Thoracic aorta (tissue), 2 donors: ENCODE data around the gene PSG1. TPM values are rescaled to one million over a fixed set of nuclear protein-coding genes. Genes with fewer than 3 reads are reported as not detected.
"Not testable (repeated sequence)": the region's sequence is repeated elsewhere in the genome, so short reads cannot be mapped to it uniquely, and the experiment has no call there.

ENCODE experiments used
- ATAC-seq: fragments of 150-250 bp; one replicate; pipeline ENCODE4 v1.8.0; 2017; ENCODE audit warnings: low read depth; ENCODE audit not compliant: insufficient number of reproducible peaks, low FRiP score
- DNase-seq: peaks from one replicate; pipeline ENCODE4 v3.0.0-alpha.2; 2020; ENCODE audit warnings: low spot score
- H3K27ac ChIP-seq, 2 donors: fragments of 200-600 bp; sonication (generic); 1 replicate in 1 of 2; 2 replicates in 1 of 2; pipeline ENCODE4 v1.5.1; 2016; ENCODE audit warnings: mild to moderate bottlenecking in 2 of 2, moderate library complexity in 2 of 2
- H3K27me3 ChIP-seq: fragments of 200-600 bp; sonication (generic); replicated peaks from 2 replicates; pipeline ENCODE4 v1.6.0; 2016; ENCODE audit warnings: mild to moderate bottlenecking; ENCODE audit not compliant: insufficient read depth
- H3K36me3 ChIP-seq: fragments of 200-600 bp; sonication (generic); one replicate; pipeline ENCODE4 v1.5.1; 2016
- H3K4me1 ChIP-seq, 2 donors: fragments of 200-600 bp; sonication (generic); 1 replicate in 1 of 2; 2 replicates in 1 of 2; pipeline versions ENCODE4 v1.5.1 to v1.6.0; 2016; ENCODE audit warnings: low read depth in 2 of 2, mild to moderate bottlenecking in 1 of 2; ENCODE audit not compliant: control insufficient read depth in 1 of 2
- H3K4me3 ChIP-seq: fragments of 200-600 bp; sonication (generic); 2 replicates; pipeline ENCODE4 v1.5.1; 2016; ENCODE audit warnings: mild to moderate bottlenecking
- H3K9me3 ChIP-seq: fragments of 200-600 bp; sonication (generic); 2 replicates; pipeline ENCODE4 v1.5.1; 2016
- CTCF ChIP-seq: fragments of 200-600 bp; sonication (generic); IDR thresholded peaks from one replicate; pipeline ENCODE4 v1.5.1; 2019; ENCODE audit warnings: antibody characterized with exemption
- total RNA-seq, 2 donors: library from RNA; depleted of rRNA; stranded (reverse); fragments of >200 nt; gene quantifications; one replicate each; pipeline versions ENCODE4 v1.1.0 to v1.2.3, GENCODE V29; 2016

PSG1 gene
- not detected for total RNA-seq

- H3K27ac ChIP-seq = no peak within 1 kb of the TSS
- H3K36me3 ChIP-seq = no peaks in the 10 kb centered on the region
- TF ChIP-seq CTCF = no peak
- no peak within 1 kb of the TSS for H3K4me3 ChIP-seq
- no peaks in the 10 kb centered on the region for H3K9me3 ChIP-seq
- no peaks in the 10 kb centered on the region for H3K27me3 ChIP-seq
- ATAC-seq (no peak), DNase-seq (no peak)
- no peaks in the 10 kb centered on the region for H3K4me1 ChIP-seq
These were observed at the start of gene PSG1 for GRCh38 chr19:42879613-42880012. Gene PSG1, minus strand, starts transcription at chr19:42879713. Its CDS starts 132 bp downstream, at chr19:42879581.

- DNase-seq = no peak
- Histone ChIP-seq H3K27ac (no peak overlapping the region), H3K36me3 (no peaks in the 10 kb centered on the region), H3K27me3 (no peaks in the 10 kb centered on the region), H3K4me1 (no peaks in the 10 kb centered on the region), H3K9me3 (no peaks in the 10 kb centered on the region), H3K4me3 (no peak overlapping the region)
- no peak for ATAC-seq
- no peak for TF ChIP-seq CTCF
These were observed 49.4 kb upstream of the PSG1 start for GRCh38 chr19:42928896-42929295.

DNA sequence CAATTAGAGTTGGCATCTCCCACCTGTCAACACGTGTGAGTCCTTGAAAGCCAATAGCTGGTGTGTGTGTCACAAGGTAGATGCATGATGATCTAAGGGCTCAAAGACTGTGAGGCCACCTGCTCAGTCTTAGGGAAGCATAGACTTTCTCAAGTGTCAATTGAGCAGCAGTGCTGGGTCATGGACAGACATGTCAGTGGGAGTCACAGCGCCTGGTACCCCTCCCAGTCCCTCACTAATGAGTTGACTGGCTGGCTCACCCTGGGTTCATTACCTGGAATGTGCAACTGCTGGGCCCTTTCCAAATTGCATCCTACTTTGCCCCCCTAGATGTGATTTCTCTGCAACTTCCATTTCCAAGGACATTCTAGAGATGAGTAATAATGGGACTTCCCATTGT is 47.3 kb upstream of the PSG1 start:
- no peaks in the 10 kb centered on the region for H3K27me3 ChIP-seq
- ATAC-seq = no peak
- H3K36me3 ChIP-seq = no peaks in the 10 kb centered on the region
- no peaks in the 10 kb centered on the region for H3K9me3 ChIP-seq
- no peak for TF ChIP-seq CTCF
- DNase-seq = no peak
- H3K4me3 ChIP-seq = no peak overlapping the region
- no peaks in the 10 kb centered on the region for H3K4me1 ChIP-seq
- H3K27ac ChIP-seq = no peak overlapping the region

GRCh38 chr19:42923106-42923505 is 43.6 kb upstream of the PSG1 start:
- not testable (repeated sequence) for H3K9me3 ChIP-seq, H3K4me3 ChIP-seq, H3K27ac ChIP-seq, H3K4me1 ChIP-seq, DNase-seq, H3K36me3 ChIP-seq, H3K27me3 ChIP-seq, ATAC-seq

- not testable (repeated sequence) for H3K4me1 ChIP-seq, DNase-seq, ATAC-seq, H3K36me3 ChIP-seq, H3K9me3 ChIP-seq, H3K27ac ChIP-seq, H3K27me3 ChIP-seq, H3K4me3 ChIP-seq
These were observed 41.5 kb upstream of the PSG1 start for GRCh38 chr19:42920971-42921370.

GRCh38 chr19:42919757-42920079 is 40.2 kb upstream of the PSG1 start:
- no peaks in the 10 kb centered on the region for H3K4me1 ChIP-seq
- no peaks in the 10 kb centered on the region for H3K36me3 ChIP-seq
- DNase-seq (no peak), ATAC-seq (no peak)
- no peak overlapping the region for H3K27ac ChIP-seq
- no peak for TF ChIP-seq CTCF
- no peaks in the 10 kb centered on the region for H3K27me3 ChIP-seq
- no peak overlapping the region for H3K4me3 ChIP-seq
- no peaks in the 10 kb centered on the region for H3K9me3 ChIP-seq

GRCh38 chr19:42919070-42919756 is 39.7 kb upstream of the PSG1 start:
- not testable (repeated sequence) for H3K4me1 ChIP-seq, H3K4me3 ChIP-seq, H3K9me3 ChIP-seq, H3K27ac ChIP-seq, ATAC-seq, H3K36me3 ChIP-seq, H3K27me3 ChIP-seq, DNase-seq

GRCh38 chr19:42918377-42919069 is 39.0 kb upstream of the PSG1 start:
- not testable (repeated sequence) for H3K4me3 ChIP-seq, H3K9me3 ChIP-seq, ATAC-seq, H3K36me3 ChIP-seq, H3K27ac ChIP-seq, H3K27me3 ChIP-seq, DNase-seq, H3K4me1 ChIP-seq

DNA sequence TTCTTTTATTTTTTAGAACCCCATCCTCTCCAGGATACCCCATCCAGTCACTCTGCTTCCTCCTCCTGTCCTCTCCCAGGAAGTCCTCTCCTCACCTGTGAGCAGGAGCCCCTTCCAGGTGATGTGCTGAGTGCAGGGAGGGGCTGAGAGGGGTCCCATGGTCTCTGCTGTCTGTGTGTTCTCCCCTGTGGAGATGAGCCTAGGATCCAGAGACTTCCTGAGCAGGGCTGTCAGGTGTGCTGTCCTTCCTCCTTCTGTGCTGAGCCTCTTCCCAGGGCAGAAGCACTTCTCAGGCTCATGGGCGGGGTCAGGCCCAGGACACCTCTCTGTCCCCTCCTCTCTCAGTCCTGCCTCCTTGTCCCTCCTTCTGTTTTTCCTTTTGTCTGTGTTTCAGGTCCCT is 38.1 kb upstream of the PSG1 start, which contains the start of gene PSG6:
TSS of gene PSG6 (minus strand) at position 261 of the 400 bp plus-strand sequence. CDS start at position 159, 102 bp downstream.
- not testable (repeated sequence) for H3K27me3 ChIP-seq, H3K4me3 ChIP-seq, H3K36me3 ChIP-seq, H3K9me3 ChIP-seq, H3K27ac ChIP-seq, ATAC-seq, H3K4me1 ChIP-seq, DNase-seq
